Adipocyte (in vitro differentiated cells): ENCODE data around the gene RSU1.

Experiments used
- DNase-seq: peaks from one replicate; pipeline ENCODE4 v3.0.0-alpha.2; 2015; ENCODE audit warnings: low read depth
- H3K27me3 ChIP-seq: replicated peaks from 2 replicates; pipeline ENCODE4 v1.7.0; 2013; ENCODE audit warnings: mild to moderate bottlenecking, low read length, moderate library complexity; ENCODE audit not compliant: control insufficient read depth, insufficient read depth
- H3K36me3 ChIP-seq: 2 replicates; pipeline ENCODE4 v1.7.0; 2013; ENCODE audit warnings: low read length, mild to moderate bottlenecking, moderate library complexity; ENCODE audit not compliant: control insufficient read depth, insufficient read depth, severe bottlenecking
- H3K4me1 ChIP-seq: 2 replicates; pipeline ENCODE4 v1.7.0; 2013; ENCODE audit warnings: mild to moderate bottlenecking, low read length, moderate library complexity; ENCODE audit not compliant: control insufficient read depth, insufficient read depth
- H3K4me3 ChIP-seq: 2 replicates; pipeline ENCODE4 v1.7.0; 2013; ENCODE audit warnings: mild to moderate bottlenecking, low read length, moderate library complexity
- H3K9ac ChIP-seq: 2 replicates; pipeline ENCODE4 v1.7.0; 2013; ENCODE audit warnings: mild to moderate bottlenecking, low read length, moderate library complexity
- H3K9me3 ChIP-seq: 2 replicates; pipeline ENCODE4 v1.7.0; 2013; ENCODE audit warnings: mild to moderate bottlenecking, low read length, moderate library complexity; ENCODE audit not compliant: control insufficient read depth

Gene RSU1

GRCh38 chr10:16737420-16737819 is 79.8 kb downstream of the RSU1 start:
- Histone ChIP-seq H3K36me3 (peaks cover 46% of the 10 kb centered on the region), H3K4me1 (peaks cover 10% of the 10 kb centered on the region), H3K27me3 (no peaks in the 10 kb centered on the region), H3K4me3 (no peak overlapping the region), H3K9ac (no peak overlapping the region), H3K9me3 (peaks cover 5% of the 10 kb centered on the region)
- DNase-seq = no peak

GRCh38 chr10:16735671-16736070 is 81.6 kb downstream of the RSU1 start:
- DNase-seq = no peak
- H3K9me3 ChIP-seq = peaks cover 5% of the 10 kb centered on the region
- peaks cover 10% of the 10 kb centered on the region for H3K4me1 ChIP-seq
- H3K4me3 ChIP-seq = no peak overlapping the region
- peaks cover 39% of the 10 kb centered on the region for H3K36me3 ChIP-seq
- H3K9ac ChIP-seq = no peak overlapping the region
- H3K27me3 ChIP-seq = no peaks in the 10 kb centered on the region

GRCh38 chr10:16732376-16732775 is 84.8 kb downstream of the RSU1 start:
- Histone ChIP-seq H3K4me1 (peaks cover 10% of the 10 kb centered on the region), H3K9me3 (peaks cover 2% of the 10 kb centered on the region), H3K27me3 (no peaks in the 10 kb centered on the region), H3K4me3 (no peak overlapping the region), H3K9ac (no peak overlapping the region), H3K36me3 (peaks cover 51% of the 10 kb centered on the region)
- no peak for DNase-seq

GRCh38 chr10:16728266-16728665 is 89.0 kb downstream of the RSU1 start:
- peaks cover 7% of the 10 kb centered on the region for H3K4me1 ChIP-seq
- no peak for DNase-seq
- peaks cover 58% of the 10 kb centered on the region for H3K36me3 ChIP-seq
- H3K9me3 ChIP-seq = no peaks in the 10 kb centered on the region
- H3K4me3 ChIP-seq = no peak overlapping the region
- H3K27me3 ChIP-seq = no peaks in the 10 kb centered on the region
- no peak overlapping the region for H3K9ac ChIP-seq

- Histone ChIP-seq H3K4me3 (no peak overlapping the region), H3K9ac (no peak overlapping the region), H3K27me3 (no peaks in the 10 kb centered on the region), H3K9me3 (no peaks in the 10 kb centered on the region), H3K36me3 (peaks cover 64% of the 10 kb centered on the region), H3K4me1 (peaks cover 6% of the 10 kb centered on the region)
- no peak for DNase-seq
Observed at GRCh38 chr10:16727666-16728065, 89.6 kb downstream of the RSU1 start.

- H3K9ac ChIP-seq = no peak overlapping the region
- no peak overlapping the region for H3K4me3 ChIP-seq
- H3K36me3 ChIP-seq = peaks cover 65% of the 10 kb centered on the region
- H3K4me1 ChIP-seq = peaks cover 6% of the 10 kb centered on the region
- H3K27me3 ChIP-seq = no peaks in the 10 kb centered on the region
- DNase-seq = no peak
- H3K9me3 ChIP-seq = no peaks in the 10 kb centered on the region
Observed at GRCh38 chr10:16724509-16724908, 92.7 kb downstream of the RSU1 start.

GRCh38 chr10:16720812-16721211 is 96.4 kb downstream of the RSU1 start:
- no peaks in the 10 kb centered on the region for H3K27me3 ChIP-seq
- peaks cover 22% of the 10 kb centered on the region for H3K4me1 ChIP-seq
- no peak overlapping the region for H3K4me3 ChIP-seq
- DNase-seq = no peak
- H3K9me3 ChIP-seq = no peaks in the 10 kb centered on the region
- H3K9ac ChIP-seq = no peak overlapping the region
- peaks cover 44% of the 10 kb centered on the region for H3K36me3 ChIP-seq

GRCh38 chr10:16717622-16718395 is 99.4 kb downstream of the RSU1 start:
- no peaks in the 10 kb centered on the region for H3K27me3 ChIP-seq
- peaks cover 41% of the 10 kb centered on the region for H3K36me3 ChIP-seq
- peak; percentile 79 for DNase-seq
- peak overlapping the region; percentile 52 for H3K4me3 ChIP-seq
- H3K4me1 ChIP-seq = peaks cover 16% of the 10 kb centered on the region
- peak overlapping the region; percentile 10 for H3K9ac ChIP-seq
- peaks cover 11% of the 10 kb centered on the region for H3K9me3 ChIP-seq

- H3K27me3 ChIP-seq = no peaks in the 10 kb centered on the region
- peaks cover 17% of the 10 kb centered on the region for H3K9me3 ChIP-seq
- no peak for DNase-seq
- H3K4me1 ChIP-seq = peaks cover 16% of the 10 kb centered on the region
- H3K36me3 ChIP-seq = peaks cover 25% of the 10 kb centered on the region
- no peak overlapping the region for H3K4me3 ChIP-seq
- no peak overlapping the region for H3K9ac ChIP-seq
Observed at GRCh38 chr10:16716051-16716450, 101.2 kb downstream of the RSU1 start.

- Histone ChIP-seq H3K4me3 (peak overlapping the region; percentile 59), H3K9me3 (peaks cover 17% of the 10 kb centered on the region), H3K4me1 (peaks cover 15% of the 10 kb centered on the region), H3K36me3 (peaks cover 19% of the 10 kb centered on the region), H3K27me3 (no peaks in the 10 kb centered on the region), H3K9ac (no peak overlapping the region)
- no peak for DNase-seq
Observed at GRCh38 chr10:16713290-16713689, 103.9 kb downstream of the RSU1 start.

GRCh38 chr10:16712883-16713282 is 104.3 kb downstream of the RSU1 start:
- Histone ChIP-seq H3K27me3 (no peaks in the 10 kb centered on the region), H3K9me3 (peaks cover 17% of the 10 kb centered on the region), H3K4me1 (peaks cover 11% of the 10 kb centered on the region), H3K36me3 (peaks cover 19% of the 10 kb centered on the region), H3K4me3 (peak overlapping the region; percentile 59), H3K9ac (no peak overlapping the region)
- no peak for DNase-seq

GRCh38 chr10:16700331-16700730 is 116.9 kb downstream of the RSU1 start:
- Histone ChIP-seq H3K4me3 (no peak overlapping the region), H3K9me3 (no peaks in the 10 kb centered on the region), H3K4me1 (no peaks in the 10 kb centered on the region), H3K36me3 (no peaks in the 10 kb centered on the region), H3K9ac (no peak overlapping the region), H3K27me3 (no peaks in the 10 kb centered on the region)
- no peak for DNase-seq
